HG02973 (cell line): ENCODE data around the gene ZNF311.
"Not testable (repeated sequence)": the region's sequence is repeated elsewhere in the genome, so short reads cannot be mapped to it uniquely, and the experiment has no call there.

Source experiments
- ATAC-seq: cut with Tn5 transposase; IDR thresholded peaks from one replicate; pipeline ENCODE4 v1.9.1; 2021; ENCODE audit warnings: moderate library complexity; ENCODE audit not compliant: unreplicated experiment

ZNF311 gene

GRCh38 chr6:28983838-28984237 is 21.3 kb downstream of the ZNF311 start:
- ATAC-seq: no peak

GRCh38 chr6:28982476-28983266 is 22.4 kb downstream of the ZNF311 start:
- ATAC-seq: no peak

- ATAC-seq: peak; percentile 38
Measured at GRCh38 chr6:28981833-28982475, 23.2 kb downstream of the ZNF311 start.

GRCh38 chr6:28981431-28981832 is 23.7 kb downstream of the ZNF311 start:
- ATAC-seq: no peak

- ATAC-seq: no peak
Measured at GRCh38 chr6:28980852-28981430, 24.2 kb downstream of the ZNF311 start.

- ATAC-seq: no peak
Measured at GRCh38 chr6:28980137-28980851, 24.8 kb downstream of the ZNF311 start.

GRCh38 chr6:28979679-28980078 is 25.4 kb downstream of the ZNF311 start:
- no peak for ATAC-seq

- no peak for ATAC-seq
Measured at GRCh38 chr6:28978959-28979561, 26.1 kb downstream of the ZNF311 start.

GRCh38 chr6:28978133-28978491 is 27.0 kb downstream of the ZNF311 start:
- no peak for ATAC-seq

- ATAC-seq: no peak
Measured at GRCh38 chr6:28977341-28978132, 27.6 kb downstream of the ZNF311 start.

GRCh38 chr6:28976677-28977076 is 28.4 kb downstream of the ZNF311 start:
- no peak for ATAC-seq

GRCh38 chr6:28974505-28974904 is 30.6 kb downstream of the ZNF311 start:
- ATAC-seq: no peak

- ATAC-seq: not testable (repeated sequence)
Measured at GRCh38 chr6:28970056-28970455, 35.1 kb downstream of the ZNF311 start.

- ATAC-seq: no peak
Measured at GRCh38 chr6:28969129-28969528, 36.0 kb downstream of the ZNF311 start.

- no peak for ATAC-seq
Measured at GRCh38 chr6:28968476-28968875, 36.6 kb downstream of the ZNF311 start.

GRCh38 chr6:28965706-28966105 is 39.4 kb downstream of the ZNF311 start:
- ATAC-seq: no peak

GRCh38 chr6:28960846-28961500 is 44.1 kb downstream of the ZNF311 start:
- no peak for ATAC-seq

- not testable (repeated sequence) for ATAC-seq
Measured at GRCh38 chr6:28958561-28959243, 46.4 kb downstream of the ZNF311 start.

- not testable (repeated sequence) for ATAC-seq
Measured at GRCh38 chr6:28957795-28958314, 47.3 kb downstream of the ZNF311 start.
